ENCODE data around the gene HACD2.
A peak's percentile ranks its signal among the peaks of the same experiment; 100 is the strongest.
"Not testable (repeated sequence)": the region's sequence is repeated elsewhere in the genome, so short reads cannot be mapped to it uniquely, and the experiment has no call there.

The HACD2 gene

DNA sequence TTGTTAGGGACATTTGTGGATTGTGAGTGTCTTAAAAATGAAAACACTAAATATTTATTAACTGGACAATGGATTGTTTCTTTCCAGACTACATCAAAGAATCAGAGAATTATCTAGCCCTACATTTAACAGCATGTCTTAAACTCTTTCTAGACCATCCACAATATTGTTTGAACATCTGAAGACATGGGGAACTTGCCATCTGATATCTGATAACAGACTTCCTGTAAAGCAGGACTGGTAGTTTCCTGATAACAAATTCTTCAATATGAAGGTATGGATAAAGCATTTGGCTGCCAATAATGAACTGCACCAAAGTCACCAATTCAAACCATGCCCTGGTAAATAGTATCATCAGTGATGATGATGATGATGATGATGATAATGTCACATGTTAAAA, 26.2 kb upstream of the HACD2 start:
- no peak for DNase-seq (ENCODE audit: low spot score)

DNA sequence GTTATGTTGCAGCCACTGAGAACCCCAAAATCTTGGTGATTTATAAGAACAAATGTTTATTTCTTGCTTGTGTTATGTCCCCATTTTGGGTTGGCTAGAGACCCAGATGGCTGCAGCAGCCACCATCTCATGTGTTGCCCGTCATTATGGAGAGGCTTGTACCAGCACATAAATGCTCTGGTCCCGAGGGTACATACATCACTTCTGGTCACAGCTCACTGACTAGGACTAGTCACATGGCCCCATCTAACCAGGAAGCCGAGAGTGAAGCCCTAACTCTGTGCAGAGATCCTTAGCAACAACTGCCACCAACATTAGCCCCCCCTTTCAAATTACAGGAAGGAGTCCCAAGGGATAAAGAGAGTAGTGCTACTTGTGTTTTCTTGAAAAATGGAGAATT, 25.5 kb upstream of the HACD2 start:
- no peak for DNase-seq (ENCODE audit: low spot score)

DNA sequence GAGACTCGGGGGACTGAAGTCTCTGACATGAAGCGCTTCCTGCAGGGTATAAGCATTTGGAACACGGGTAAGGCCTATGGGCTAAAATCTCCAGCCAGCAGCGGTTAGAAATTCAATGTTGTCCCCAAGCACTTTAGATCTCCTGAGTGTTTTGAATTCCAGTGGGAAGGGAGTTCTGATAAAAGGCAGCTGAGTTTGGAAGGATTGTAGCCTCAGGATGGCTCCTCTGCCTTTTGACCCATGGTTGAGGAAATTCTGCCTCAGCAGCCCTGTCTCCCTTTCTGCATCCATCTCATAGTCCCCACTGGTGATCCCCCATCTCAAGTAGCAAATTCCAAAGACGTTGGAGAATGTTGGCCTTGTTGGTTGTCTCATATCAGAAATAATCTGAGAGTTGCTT, 24.2 kb upstream of the HACD2 start:
- no peak for DNase-seq (ENCODE audit: low spot score)

DNA sequence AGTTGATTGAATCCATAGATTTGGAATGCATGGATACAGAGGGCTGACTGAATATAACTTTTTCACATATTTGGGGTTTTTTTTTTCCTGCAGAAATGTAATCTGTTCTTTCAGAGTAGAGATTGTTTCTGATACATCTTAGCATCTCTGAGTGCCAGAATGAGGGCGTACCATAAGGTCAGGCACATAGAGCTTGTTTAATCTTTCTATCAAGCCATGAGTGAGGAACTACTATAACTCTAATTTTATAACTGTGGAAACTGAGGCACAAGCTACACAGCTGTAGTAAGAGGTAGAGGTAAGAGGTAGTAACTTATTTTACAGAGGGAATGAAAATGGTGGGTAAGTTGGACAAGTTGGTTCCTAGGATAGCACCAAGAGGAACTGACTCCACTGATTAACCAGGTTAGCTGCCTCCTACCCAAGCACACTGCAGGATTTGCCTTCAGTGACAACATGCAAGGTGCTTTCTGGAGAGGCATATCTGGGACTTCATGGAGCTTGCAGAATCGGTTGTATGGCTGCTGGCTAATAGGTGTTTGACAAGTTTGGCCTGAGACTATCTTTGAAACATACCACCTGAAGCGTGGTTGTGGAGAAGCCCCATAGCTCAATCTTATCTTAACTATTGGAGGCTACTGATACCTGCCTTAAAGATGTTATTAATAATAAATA, 23.5 kb upstream of the HACD2 start:
- DNase-seq (ENCODE audit: low spot score) = no peak

DNA sequence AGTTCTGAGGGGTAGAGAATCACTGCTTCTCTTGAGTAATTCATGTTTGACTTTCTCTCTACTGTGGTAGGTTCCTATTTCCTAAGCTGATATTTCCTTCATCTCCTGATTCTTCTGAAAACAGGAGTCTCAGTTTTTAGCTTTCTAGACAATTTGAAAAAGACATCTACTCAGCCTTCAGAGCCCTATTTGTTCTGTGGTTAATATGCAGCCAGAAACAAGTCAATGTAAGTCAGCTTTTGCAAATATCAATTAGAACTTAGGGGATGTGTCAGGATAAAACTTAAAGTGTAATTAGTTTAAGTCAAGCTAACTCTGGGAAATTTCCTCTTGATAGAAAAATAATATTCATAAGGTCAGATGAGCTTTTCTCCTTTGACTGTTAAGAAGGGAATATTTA, 21.7 kb upstream of the HACD2 start:
- no peak for DNase-seq (ENCODE audit: low spot score)

DNA sequence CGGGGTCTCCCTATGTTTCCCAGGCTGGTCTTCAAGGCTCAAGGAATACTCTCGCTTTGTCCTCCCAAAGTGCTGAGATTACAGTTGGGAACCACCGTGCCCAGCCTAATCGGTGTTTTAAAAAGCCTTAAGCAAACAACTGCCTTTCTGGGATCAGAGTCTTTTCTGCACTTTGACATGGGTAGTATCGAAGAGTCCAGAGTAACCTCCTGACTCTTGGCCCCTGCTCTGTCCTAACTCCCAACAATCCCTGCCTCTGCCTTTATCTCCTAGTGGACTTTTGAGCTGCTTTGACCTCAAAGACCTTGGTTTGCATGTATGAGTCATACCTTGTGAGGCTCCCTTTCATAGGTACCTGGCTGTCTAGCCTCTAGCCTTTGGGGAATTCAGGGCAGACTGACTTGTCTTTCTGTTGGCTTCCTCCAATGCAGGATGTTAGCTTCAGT, 21.0 kb upstream of the HACD2 start:
- DNase-seq (ENCODE audit: low spot score) = no peak

DNA sequence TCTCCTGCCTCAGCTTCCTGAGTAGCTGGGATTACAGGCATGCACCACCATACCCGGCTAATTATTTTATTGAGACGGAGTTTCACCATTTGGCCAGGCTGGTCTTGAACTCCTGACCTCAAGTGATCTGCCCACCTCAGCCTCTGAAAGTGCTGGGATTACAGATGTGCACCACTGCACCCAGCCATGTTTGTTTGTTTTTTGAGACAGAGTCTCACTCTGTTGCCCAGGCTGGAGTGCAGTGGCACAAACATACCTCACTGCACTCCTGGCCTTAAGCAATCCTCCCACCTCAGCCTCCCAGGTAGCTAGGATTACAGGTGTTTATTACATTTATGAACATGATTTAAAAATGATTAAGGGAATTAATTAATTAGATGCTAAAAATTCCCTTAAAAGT, 18.3 kb upstream of the HACD2 start:
- DNase-seq (ENCODE audit: low spot score) = not testable (repeated sequence)

DNA sequence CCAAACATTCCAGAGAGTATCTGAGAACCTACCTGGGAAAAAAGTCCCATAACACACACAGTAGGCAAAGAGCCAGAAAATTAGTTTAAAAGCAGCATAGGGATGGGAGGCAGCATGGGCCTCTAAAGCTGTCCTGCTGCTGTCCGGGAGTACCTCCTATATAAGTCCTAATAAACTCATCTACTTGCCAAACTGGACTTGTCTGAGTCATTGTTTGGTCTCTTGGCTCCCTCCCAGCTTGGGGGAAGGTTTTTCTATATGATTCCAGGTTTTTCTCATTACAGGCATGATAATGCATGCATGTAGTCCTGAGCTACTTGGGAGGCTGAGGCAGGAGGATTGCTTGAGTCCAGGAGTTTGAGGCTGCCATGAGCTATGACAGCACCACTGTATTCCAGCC, 17.5 kb upstream of the HACD2 start:
- peak; percentile 35 for DNase-seq (ENCODE audit: low spot score)

DNA sequence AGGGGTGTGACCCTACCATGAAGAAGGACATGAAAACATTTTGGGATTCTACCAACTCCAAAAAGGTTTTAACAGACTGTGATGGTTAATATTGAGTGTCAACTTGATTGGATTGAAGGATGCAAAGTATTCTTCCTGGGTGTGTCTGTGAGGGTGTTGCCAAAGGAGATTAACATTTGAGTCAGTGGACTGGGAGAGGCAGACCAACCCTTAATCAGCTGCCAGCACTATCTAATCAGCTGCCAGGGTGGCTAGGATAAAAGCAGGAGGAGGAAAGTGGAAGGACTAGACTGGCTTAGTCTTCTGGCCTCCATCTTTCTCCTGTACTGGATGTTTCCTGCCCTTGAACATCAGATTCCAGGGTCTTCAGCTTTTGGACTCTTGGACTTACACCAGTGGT, 16.0 kb upstream of the HACD2 start:
- not testable (repeated sequence) for DNase-seq (ENCODE audit: low spot score)

DNA sequence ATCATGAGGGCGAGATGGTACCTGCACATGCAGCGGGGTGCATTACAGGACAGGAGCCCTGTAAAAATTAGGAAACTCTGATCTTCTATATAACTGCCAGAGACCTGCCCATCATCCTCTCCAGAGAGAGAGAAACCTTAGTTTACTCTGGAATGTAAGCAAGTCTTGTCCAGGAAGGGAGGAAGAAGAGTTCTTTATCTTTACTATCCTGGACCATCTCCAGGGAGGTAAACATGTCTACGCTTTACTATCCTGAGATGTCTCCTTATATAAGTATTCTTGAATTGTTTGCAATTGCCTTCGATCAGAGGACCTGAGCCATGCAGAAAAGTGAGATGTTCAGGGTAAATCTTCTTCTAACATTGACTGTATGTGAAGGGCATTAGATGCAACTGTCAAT, 12.7 kb upstream of the HACD2 start:
- DNase-seq (ENCODE audit: low spot score) = no peak

DNA sequence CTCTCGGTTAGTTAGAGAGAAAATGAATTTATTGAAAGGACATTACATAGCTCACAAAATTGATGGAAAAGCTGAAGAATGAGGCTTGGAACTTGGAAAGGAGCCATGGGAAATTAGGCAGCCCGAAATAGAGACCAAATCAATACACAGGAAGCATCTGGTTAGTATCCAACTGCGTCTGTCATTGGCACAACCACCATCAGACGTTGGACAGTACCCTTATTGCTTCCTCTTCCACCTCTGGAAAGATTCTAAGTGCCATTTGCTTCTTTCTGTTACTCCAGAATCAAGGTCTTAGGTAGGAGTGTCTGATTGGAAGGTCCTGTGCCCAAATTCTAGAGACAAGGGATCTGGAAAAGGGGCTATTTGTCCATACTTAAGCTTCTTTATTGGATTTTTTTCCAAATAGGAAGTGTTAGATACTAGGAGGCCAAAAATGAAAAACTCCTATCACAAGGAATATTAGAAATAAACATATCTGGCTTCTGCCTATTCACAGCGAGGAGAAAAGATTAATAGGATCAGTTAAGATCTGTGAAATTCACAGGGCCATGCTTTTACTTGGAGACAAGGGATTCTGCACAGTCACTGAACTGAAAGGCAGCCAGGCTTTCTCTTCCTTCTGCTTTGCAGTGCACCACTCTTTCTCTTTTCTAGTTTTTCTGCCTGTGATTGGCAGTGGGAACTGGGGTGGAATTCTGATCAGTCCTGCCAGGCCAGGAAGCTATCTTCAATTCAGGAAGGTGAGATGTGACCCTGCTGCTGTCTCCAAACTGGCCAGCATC, 10.7 kb upstream of the HACD2 start:
- no peak for DNase-seq (ENCODE audit: low spot score)

DNA sequence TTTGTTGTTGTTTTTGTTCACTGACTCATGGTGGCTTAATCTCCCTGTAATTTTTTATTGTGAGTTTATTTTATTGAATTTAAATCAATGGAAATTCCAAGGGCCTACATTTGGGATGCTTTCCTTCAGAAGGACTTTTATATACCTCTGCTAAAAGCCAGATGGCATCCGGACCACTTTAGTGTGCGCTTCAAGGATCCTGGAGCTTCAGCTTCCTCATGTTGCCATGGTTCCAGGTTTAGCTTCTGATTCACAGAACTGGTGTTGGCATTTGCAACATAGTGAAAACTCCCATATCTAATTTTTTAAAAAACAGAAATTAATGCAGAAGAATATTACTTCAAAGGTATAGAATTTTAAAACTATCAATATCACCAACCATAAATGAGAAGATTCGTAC, 8.5 kb upstream of the HACD2 start:
- no peak for DNase-seq (ENCODE audit: low spot score)

DNA sequence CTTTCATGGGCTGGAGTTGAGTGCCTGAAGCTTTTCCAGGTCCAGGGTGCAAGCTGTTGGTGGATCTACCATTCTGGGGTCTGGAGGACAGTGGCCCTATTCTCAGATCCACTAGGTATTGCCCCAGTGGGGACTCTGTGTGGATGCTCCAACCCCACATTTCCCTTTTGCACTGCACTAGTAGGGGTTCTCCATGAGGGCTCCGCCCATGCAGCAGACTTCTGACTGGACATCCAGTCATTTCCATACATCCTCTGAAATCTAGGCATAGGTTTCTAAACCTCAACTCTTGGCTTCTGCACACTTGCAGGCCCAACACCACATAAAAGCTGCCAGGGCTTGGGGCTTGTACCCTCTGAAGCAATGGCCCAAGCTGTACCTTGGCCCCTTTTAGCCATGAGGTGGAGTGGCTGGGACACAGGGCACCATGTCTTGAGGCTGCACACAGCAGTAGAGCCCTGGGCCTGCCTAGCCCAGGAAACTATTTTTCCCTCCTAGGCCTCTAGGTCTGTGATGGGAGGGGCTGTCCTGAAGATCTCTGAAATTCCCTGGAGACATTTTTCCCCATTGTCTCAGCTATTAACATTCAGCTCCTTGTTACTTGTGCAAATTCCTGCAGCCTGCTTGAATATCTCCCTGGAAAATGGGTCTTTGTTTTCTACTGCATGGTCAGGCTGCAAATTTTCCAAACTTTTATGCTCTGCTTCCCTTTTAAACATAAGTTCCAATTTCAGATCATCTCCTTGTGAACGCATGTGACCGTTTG, 6.0 kb upstream of the HACD2 start:
- DNase-seq (ENCODE audit: low spot score) = no peak

DNA sequence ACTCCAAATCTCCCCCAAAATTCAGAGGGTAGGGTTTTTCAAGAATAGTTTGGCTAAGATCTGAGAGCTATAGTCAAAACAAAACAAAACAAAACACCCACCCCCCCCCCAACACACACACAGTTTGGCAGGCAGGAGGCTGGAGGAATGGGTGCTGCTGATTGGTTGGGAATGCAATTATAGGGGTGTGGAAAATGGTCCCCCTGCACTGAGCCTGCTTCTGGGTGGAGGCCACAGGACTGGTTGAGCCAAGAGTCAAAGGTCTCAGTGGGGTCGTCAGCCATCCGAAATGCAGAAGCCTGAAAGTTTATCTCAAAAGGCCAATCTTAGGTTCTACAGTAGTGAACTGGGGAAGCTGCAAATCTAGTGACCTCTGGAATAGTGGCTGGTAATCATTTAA, 2.5 kb upstream of the HACD2 start:
- DNase-seq (ENCODE audit: low spot score) = no peak

DNA sequence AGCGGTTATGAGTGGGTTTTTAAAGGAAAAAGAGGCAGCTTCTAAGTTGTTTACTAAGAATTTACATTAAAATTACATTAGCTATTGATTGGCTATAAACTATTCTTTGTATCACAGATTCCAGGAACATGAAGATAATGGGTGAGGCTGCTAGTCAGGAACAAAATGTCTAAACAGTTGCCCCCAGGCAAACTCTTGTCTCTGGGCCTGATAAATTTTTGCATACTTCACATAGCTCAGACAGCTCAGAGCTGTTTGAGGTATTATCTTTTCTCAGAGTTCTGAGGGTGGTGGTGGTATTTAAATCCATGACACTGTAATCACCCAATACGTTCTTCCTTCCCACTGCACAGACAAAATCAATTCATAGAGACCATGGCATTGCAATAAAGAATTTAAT, 2.1 kb upstream of the HACD2 start:
- peak; percentile 10 for DNase-seq (ENCODE audit: low spot score)

DNA sequence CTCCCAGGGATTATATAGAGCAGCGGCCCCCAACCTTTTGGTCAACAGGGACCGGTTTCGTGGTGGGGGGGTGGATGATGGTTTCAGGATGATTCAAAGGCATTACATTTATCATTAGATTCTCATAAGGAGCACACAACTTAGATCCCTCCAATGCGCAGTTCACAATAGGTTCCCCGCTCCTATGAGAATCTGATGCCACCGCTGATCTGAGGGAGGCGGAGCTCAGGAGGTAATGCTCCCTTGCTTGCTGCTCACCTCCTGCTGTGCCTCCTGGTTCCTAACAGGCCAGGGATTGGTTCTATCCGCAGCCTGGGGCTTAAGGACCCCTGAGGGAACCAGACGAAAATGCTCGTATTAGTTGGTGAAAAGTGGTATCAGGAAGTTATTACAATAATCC, 1.3 kb upstream of the HACD2 start:
- DNase-seq (ENCODE audit: low spot score) = no peak

DNA sequence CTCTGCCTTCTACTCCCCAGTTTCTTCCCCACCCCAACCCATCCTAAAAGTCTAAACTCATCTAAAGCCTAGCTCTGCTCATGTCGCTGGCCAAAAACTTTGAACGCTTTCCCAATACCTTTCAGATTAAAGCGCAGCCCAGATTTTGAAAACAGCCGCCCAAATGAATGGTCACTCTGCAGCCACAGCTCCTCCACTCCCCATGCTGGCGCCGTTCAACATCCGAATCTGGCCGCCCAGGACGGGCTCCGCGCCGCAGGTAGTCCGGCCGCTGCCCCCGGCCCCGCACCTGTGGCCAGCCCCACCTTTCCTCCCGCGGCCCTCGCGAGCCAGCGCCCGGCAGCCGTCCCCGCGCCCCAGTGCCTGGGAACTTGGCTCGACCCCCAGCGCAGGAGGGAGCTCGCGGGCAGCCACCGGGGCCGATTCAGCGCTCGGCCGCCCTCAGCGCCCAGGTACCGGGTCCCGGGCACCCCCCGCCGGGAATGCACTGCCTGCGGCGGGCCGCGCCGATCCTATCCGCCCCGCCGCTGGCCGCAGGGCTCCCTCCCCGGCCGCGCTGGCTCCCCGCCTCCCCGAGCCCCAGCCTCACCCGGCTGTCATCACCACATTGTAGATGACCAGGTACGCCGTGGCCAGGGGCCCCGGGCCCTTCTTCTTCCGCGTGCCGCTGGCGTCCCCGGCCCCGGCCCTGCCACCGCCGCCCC, 417 bp downstream of the HACD2 start:
- peak; percentile 37 for DNase-seq (ENCODE audit: low spot score)

DNA sequence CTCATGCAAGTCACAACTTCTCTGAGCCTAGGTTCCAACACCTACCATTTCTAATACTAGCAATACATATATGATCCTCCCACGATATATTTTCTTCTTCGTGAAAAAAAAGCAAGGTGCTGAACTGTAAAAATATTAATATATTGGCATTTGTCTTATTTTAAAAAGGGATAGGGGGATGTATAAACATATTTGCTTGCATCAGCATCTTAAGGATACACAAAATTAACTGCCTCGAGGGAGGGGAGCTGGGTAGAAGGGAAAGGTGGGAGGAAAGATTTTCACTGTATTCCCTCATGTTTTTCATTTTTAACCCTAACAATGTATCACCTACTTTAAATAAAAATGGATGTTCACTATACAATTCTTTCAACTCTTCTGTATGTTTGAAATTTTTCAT, 1.3 kb downstream of the HACD2 start:
- DNase-seq (ENCODE audit: low spot score) = no peak

DNA sequence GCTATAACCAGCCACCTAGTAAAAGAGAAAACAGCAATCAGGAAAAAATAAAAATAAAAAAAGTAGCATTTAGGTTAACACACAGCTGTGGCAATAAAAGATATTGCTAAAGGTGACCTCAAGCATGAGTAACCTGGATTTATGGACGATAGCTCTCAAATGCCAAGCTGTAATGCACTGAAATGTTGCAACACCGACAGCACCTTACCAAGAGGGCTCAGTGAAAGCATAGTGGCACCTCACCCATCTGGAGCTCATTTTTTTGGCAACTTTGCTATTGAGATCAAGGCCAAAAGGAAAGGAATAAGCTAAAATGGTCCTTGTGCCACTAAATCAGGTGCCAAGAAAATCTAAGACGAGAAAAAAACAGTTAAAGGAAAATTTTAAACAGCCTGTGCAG, 2.5 kb downstream of the HACD2 start:
- DNase-seq (ENCODE audit: low spot score) = no peak

DNA sequence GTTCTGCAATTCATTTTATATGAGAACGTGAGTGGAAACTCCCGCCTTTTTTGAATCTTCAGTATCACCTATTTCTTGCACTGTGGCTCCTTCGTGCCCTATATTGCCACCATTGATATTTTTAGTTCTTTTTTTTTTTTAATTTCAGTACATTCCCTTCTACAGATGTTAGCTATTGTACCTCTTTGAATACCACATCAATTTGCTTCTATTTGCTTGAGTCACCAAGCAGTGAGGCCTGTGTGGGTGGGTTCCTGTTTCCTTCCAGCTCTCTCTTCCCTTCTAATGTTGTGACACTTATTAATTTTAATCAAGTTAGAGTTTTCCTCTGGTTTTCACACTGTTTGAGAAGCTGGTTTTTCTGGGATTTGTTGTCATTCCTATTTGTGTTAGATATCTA, 8.7 kb downstream of the HACD2 start:
- DNase-seq (ENCODE audit: low spot score) = no peak

DNA sequence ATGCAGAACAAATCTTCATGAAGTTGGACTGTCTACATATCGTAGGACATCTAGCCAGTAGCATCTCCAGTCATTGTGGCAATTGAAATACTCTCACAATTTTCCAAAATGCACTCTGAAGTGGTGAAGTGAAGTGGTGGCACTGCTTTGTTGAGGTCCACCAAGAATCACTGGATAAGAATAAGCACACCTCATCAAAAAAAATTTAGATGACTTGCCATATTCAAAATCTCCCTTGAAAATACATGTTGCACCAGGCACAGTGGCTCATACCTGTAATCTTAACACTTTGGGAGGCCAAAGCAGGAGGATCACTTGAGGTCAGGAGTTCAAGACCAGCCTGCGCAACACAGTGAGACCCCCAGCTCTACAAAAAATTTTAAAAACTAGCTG, 12.9 kb downstream of the HACD2 start:
- no peak for DNase-seq (ENCODE audit: low spot score)

DNA sequence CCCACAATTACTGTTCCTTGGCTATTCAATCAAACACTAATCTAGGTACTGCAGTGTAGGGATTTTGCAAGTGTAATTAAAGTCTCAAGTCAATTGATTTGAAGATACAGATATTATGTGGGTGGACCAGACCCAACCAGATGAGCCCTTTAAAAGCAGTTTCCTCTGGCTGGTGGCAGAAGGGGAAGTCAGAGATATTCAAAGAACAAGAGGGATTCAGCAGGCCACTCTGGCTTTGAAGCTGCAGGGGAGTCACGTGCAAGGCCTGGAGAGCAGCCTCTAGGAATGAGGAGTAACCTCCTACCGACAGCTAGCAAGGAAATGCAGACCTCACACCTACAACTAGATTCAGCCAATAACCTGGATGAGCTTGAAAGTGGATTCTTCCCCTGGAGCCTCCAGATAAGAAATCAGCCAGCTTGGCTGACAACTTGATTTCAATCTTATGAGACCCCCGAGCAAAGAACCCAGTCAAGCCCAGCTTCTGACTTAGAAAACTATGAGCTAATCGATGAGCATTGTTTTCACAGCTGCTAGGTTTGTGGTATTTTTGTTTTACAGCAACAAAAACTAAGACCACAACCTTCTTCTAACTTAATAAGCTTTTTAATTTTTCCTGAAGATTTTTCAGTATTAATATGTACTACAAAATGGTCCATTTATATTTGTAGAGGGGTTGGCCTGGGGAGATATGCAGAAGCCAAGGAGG, 13.4 kb downstream of the HACD2 start:
- DNase-seq (ENCODE audit: low spot score) = no peak
